DND-41 (cell line): ENCODE data around the gene LILRB2.
"Not testable (repeated sequence)": the region's sequence is repeated elsewhere in the genome, so short reads cannot be mapped to it uniquely, and the experiment has no call there.

Source experiments
- ATAC-seq: fragments of 200-7000 bp; cut with Tn5 transposase; 3 replicates; pipeline ENCODE4 v1.9.1; 2021; ENCODE audit warnings: low read depth; ENCODE audit not compliant: insufficient read depth
- DNase-seq: peaks from one replicate; pipeline ENCODE4 v3.0.0-alpha.2; 2020
- H2AFZ ChIP-seq: 2 replicates; pipeline ENCODE4 v1.6.0; 2012; ENCODE audit warnings: low read depth, low read length
- H3K27ac ChIP-seq: 2 replicates; pipeline ENCODE4 v1.5.1; 2012; ENCODE audit warnings: low read length, inconsistent platforms
- H3K27me3 ChIP-seq: fragments of 200-600 bp; sonication (generic); 2 replicates; pipeline ENCODE4 v1.6.0; 2012; ENCODE audit warnings: low read length, mild to moderate bottlenecking, inconsistent platforms; ENCODE audit not compliant: insufficient read depth, poor library complexity
- H3K36me3 ChIP-seq: 2 replicates; pipeline ENCODE4 v1.5.1; 2012; ENCODE audit warnings: low read length, inconsistent platforms; ENCODE audit not compliant: insufficient read depth
- H3K4me1 ChIP-seq: 2 replicates; pipeline ENCODE4 v1.5.1; 2012; ENCODE audit warnings: mild to moderate bottlenecking, low read length; ENCODE audit not compliant: insufficient read depth
- H3K4me2 ChIP-seq: 2 replicates; pipeline ENCODE4 v1.6.0; 2012; ENCODE audit warnings: mild to moderate bottlenecking, moderate library complexity, low read length, inconsistent platforms; ENCODE audit not compliant: insufficient read depth
- H3K4me3 ChIP-seq, 2 experiments: fragments of 200-600 bp in 1 of 2; shearing (Covaris generic) in 1 of 2; 2 replicates each; pipeline ENCODE4 v1.5.1; 2012 to 2016; ENCODE audit warnings: inconsistent platforms in 2 of 2, low read length in 2 of 2, mild to moderate bottlenecking in 2 of 2, low read depth in 1 of 2, moderate library complexity in 1 of 2
- H3K79me2 ChIP-seq: 2 replicates; pipeline ENCODE4 v1.6.0; 2012; ENCODE audit warnings: low read length, inconsistent platforms; ENCODE audit not compliant: insufficient read depth
- H3K9ac ChIP-seq: 2 replicates; pipeline ENCODE4 v1.6.0; 2012; ENCODE audit warnings: low read depth, mild to moderate bottlenecking, inconsistent platforms, low read length, moderate library complexity
- H3K9me3 ChIP-seq: 2 replicates; pipeline ENCODE4 v1.5.1; 2012; ENCODE audit warnings: low read length, moderate library complexity, mild to moderate bottlenecking, inconsistent platforms; ENCODE audit not compliant: insufficient read depth, severe bottlenecking
- H4K20me1 ChIP-seq: 2 replicates; pipeline ENCODE4 v1.6.0; 2012; ENCODE audit warnings: low read length; ENCODE audit not compliant: insufficient read depth
- CTCF ChIP-seq: IDR thresholded peaks from 2 replicates; pipeline ENCODE4 v1.5.1; 2012; ENCODE audit warnings: borderline replicate concordance, low read length, moderate library complexity, mild to moderate bottlenecking; ENCODE audit not compliant: poor library complexity, severe bottlenecking; ENCODE audit errors: extremely low read depth
- EZH2 ChIP-seq: IDR thresholded peaks from 3 replicates; pipeline ENCODE4 v1.6.1; 2012; ENCODE audit warnings: borderline replicate concordance, low read depth, mild to moderate bottlenecking, moderate library complexity, low read length, inconsistent platforms; ENCODE audit not compliant: severe bottlenecking

LILRB2 gene

GRCh38 chr19:54239491-54240371 is 41.2 kb downstream of the LILRB2 start:
- not testable (repeated sequence) for H3K27ac ChIP-seq, H3K27me3 ChIP-seq, H3K79me2 ChIP-seq, H2AFZ ChIP-seq, DNase-seq, H3K36me3 ChIP-seq, H3K4me1 ChIP-seq, H3K4me3 ChIP-seq, H3K4me2 ChIP-seq, H3K9ac ChIP-seq, H4K20me1 ChIP-seq, H3K9me3 ChIP-seq
- 0 out of 3 replicates have a peak, but pooled peaks have one; percentile 27 for ATAC-seq

DNA sequence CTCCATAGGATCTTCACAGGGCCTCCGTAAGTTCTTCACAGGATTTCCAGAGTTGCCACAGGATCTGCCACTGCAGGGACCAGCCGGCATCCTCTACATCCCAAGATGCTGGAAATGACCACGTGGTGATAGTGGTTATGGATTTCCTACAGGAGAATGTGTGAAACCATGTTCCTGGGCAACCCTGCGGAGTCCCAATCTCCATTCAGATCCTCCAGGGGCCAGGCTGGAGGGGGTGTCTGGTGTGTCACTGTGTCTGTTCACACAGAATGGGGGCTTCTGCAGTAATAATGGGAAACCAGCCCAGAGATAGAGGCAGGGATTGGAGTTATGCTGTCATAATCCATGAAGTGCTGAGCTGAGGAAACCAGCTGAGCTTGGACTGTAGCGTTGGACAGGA is 47.0 kb downstream of the LILRB2 start:
- no peak overlapping the region for H2AFZ ChIP-seq
- H3K79me2 ChIP-seq = no peaks in the 10 kb centered on the region
- ATAC-seq (no peak), DNase-seq (no peak)
- no peaks in the 10 kb centered on the region for H3K36me3 ChIP-seq
- H3K27me3 ChIP-seq = no peaks in the 10 kb centered on the region
- H3K4me1 ChIP-seq = no peaks in the 10 kb centered on the region
- H4K20me1 ChIP-seq = no peaks in the 10 kb centered on the region
- TF ChIP-seq EZH2 (no peak), CTCF (no peak)
- H3K9ac ChIP-seq = no peak overlapping the region
- H3K4me2 ChIP-seq = no peak overlapping the region
- no peak overlapping the region for H3K27ac ChIP-seq
- H3K9me3 ChIP-seq = no peaks in the 10 kb centered on the region
- H3K4me3 ChIP-seq = no peak overlapping the region

DNA sequence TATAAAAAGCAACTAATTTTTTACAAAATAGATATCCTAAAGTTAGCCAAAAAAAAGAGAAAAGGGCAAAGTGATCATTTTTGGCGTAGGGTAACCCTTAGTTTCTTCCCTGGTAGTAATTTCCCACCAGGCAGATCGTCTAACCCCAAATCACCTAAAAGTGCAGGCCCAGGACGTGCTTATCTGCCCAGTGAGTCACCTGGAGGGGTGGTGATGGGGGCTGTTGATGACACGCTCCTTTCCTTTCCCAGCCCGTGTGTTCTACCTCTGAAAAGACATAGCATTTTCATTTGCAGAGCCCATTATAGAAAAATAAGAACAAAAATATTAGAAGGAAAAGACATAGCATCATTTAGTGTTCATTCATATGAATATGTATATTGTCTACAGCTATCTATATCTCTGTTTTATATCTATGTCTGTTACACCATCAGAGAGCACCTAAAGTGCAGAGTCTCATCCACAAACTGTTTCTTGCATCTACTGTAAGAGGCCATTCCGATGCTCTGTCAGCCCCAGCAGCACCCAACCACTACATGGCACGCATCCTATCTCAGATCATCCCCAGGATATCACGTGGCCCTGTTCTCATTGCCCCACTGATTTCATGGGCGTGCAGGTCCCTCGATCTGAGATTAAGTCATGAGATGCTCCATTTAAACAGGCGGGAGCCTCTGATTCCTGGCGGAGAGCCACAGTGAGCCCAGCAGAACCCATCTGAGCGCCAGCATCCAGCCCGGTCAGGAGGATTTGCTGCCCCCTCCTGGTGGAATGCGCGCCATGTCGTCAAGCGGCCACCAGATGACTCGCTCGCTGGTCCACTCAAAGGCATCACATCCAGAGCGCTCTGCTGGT is 49.6 kb downstream of the LILRB2 start:
- H3K79me2 ChIP-seq = no peaks in the 10 kb centered on the region
- H3K9ac ChIP-seq = no peak overlapping the region
- no peaks in the 10 kb centered on the region for H3K36me3 ChIP-seq
- DNase-seq (peak; percentile 82), ATAC-seq (peak; percentile 99)
- no peaks in the 10 kb centered on the region for H3K9me3 ChIP-seq
- H3K4me2 ChIP-seq = no peak overlapping the region
- H3K27ac ChIP-seq = no peak overlapping the region
- no peak overlapping the region for H2AFZ ChIP-seq
- TF ChIP-seq CTCF = peak; percentile 97
- TF ChIP-seq EZH2 = no peak
- no peaks in the 10 kb centered on the region for H3K4me1 ChIP-seq
- no peaks in the 10 kb centered on the region for H4K20me1 ChIP-seq
- no peak overlapping the region for H3K4me3 ChIP-seq
- no peaks in the 10 kb centered on the region for H3K27me3 ChIP-seq

- Histone ChIP-seq H4K20me1 (no peaks in the 10 kb centered on the region), H3K9me3 (no peaks in the 10 kb centered on the region), H3K36me3 (no peaks in the 10 kb centered on the region), H3K4me2 (no peak overlapping the region), H3K4me3 (no peak overlapping the region), H3K9ac (no peak overlapping the region), H2AFZ (no peak overlapping the region), H3K27ac (no peak overlapping the region), H3K79me2 (no peaks in the 10 kb centered on the region), H3K27me3 (no peaks in the 10 kb centered on the region), H3K4me1 (no peaks in the 10 kb centered on the region)
- DNase-seq (no peak), ATAC-seq (no peak)
- no peak for TF ChIP-seq EZH2
- TF ChIP-seq CTCF = no peak
These were observed 50.9 kb downstream of the LILRB2 start for GRCh38 chr19:54230031-54230430.
